GM18861 (cell line): ENCODE results near the gene KRT78.

Source experiments
- ATAC-seq: cut with Tn5 transposase; IDR thresholded peaks from one replicate; pipeline ENCODE4 v1.9.1; 2021; ENCODE audit not compliant: unreplicated experiment

KRT78 gene

DNA sequence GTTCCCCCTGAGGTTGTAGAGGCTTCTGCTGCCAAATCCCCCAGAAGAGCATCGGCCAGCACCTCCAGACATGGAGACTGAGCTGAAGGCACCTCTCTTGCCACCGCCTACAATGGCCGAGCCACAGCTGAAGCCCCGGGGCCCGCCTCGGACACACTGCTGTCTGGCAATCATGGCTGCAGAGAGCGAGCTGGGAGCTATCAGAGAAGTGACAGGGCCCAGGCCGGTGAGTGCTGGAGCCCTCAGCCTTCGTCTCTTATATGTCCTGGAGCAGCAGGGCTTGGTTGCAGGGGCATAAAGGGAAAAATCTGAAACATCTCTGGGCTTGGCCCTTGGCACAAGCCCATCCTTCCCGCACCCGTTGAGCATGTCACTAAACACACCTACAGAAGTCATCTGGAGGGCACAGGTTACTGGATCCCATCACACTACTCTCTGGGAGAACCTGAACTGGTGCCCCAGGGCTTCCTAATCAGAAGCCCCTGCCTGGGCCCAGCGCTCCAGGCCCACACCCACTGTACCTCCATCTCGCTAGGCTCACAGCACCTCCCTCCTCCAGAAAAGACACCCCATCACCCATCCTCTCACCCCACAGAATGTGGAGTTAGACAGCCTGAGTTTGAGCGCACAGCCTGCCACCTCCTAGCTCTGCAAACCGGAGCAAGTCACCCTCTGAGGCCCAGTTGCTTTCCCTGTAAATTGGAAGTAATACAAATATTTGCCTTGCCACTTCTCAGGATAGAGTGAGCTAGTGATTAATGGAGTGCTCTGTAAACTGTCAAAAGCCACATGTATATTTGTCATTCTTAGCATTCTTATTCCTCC, 34.7 kb downstream of the KRT78 start, which contains the start of gene KRT4:
Gene KRT4 (minus strand): TSS at position 232 of the 825 bp plus-strand sequence. CDS start 58 bp downstream, at position 174.
- ATAC-seq, result no peak

DNA sequence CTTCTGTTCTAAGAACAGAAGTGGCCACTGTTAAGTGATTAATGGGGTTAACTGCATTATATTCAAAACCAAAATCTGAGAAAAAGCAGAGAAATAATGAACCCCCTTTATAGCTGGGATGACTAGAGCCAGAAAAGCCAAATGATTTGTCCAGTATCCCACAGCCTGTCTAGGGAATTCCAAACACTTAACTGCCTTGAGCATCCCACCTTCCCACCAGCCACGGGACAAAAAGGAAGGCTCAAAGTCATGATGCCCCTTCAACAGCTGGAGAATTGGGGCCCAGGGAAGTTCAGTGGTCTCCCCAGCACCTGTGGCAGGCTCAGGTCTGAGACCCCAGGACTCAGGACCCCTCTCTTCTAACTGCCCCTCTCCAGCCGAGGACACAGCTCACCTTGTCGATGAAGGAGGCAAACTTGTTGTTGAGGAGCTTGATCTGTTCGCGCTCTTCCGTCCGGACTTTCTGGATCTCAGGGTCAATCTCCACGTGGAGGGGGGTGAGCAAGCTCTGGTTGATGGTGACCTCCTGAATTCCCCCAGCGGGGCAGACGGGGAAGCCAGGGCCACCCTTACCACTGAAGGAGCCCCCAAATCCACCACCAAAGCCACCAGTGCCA, 35.5 kb downstream of the KRT78 start:
- no peak for ATAC-seq

GRCh38 chr12:52812749-52813148, 36.0 kb downstream of the KRT78 start:
- no peak for ATAC-seq

DNA sequence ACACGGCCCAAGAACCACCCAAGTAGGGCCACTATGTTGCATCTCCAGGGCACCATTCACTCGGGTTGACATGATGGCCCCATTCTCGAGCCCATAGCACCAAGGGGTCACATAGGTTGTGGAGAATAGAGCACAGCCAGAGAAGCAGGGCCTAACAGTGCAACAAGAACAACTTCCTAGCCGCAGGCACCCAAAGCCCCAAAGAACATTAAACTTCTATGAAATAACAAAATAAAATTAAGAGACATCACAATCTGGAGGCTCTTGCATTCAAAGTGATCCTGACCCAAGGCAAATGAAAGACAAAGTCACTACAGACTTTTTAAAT, 36.8 kb downstream of the KRT78 start:
- no peak for ATAC-seq

- no peak for ATAC-seq
Observed at GRCh38 chr12:52811191-52812072, 37.4 kb downstream of the KRT78 start.

DNA sequence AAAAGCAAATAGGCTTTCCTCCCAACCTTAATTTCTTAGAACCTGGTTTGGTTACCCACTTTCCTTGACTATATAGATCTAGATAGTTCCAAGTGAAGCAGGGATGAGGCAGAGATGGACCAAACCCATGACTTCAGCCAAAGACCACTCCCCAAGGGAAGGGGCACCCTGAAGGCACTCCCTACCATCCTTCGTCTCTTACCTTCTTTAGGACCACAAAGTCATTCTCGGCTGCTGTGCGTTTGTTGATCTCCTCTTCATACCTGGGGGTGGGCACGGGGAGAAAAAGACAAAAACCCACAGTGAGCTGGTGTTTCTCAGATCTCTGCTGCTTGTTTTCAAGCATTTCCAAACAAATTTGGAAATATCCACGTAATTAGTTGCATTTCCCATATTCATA, 38.2 kb downstream of the KRT78 start:
- no peak for ATAC-seq

GRCh38 chr12:52809166-52809565, 39.6 kb downstream of the KRT78 start:
- no peak for ATAC-seq

DNA sequence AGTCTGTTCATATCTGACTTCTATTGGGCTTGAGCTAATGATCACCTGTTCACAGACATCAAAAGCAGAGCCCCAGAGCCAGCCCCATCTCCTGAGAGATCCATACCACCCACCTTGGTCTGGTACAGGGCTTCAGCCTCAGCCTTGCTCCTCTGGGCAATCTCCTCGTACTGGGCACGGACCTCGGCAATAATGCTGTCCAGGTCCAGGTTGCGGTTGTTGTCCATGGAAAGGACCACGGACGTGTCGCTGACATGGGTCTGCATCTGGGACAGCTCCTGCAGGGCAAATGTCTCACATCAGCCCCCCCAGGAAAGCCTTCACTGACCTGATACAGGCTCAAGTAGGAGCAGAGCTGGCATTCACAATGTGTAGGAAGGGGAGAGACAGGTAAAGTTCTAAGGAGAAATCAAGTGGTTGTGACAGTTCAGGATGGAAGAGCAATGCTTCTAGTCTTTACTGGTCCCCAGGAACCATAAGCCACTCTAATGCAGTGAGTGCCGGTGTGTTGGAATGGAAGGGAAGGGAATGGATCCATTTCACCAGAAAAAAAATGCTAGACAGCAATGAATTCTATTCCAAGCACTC, 40.1 kb downstream of the KRT78 start:
- no peak for ATAC-seq

DNA sequence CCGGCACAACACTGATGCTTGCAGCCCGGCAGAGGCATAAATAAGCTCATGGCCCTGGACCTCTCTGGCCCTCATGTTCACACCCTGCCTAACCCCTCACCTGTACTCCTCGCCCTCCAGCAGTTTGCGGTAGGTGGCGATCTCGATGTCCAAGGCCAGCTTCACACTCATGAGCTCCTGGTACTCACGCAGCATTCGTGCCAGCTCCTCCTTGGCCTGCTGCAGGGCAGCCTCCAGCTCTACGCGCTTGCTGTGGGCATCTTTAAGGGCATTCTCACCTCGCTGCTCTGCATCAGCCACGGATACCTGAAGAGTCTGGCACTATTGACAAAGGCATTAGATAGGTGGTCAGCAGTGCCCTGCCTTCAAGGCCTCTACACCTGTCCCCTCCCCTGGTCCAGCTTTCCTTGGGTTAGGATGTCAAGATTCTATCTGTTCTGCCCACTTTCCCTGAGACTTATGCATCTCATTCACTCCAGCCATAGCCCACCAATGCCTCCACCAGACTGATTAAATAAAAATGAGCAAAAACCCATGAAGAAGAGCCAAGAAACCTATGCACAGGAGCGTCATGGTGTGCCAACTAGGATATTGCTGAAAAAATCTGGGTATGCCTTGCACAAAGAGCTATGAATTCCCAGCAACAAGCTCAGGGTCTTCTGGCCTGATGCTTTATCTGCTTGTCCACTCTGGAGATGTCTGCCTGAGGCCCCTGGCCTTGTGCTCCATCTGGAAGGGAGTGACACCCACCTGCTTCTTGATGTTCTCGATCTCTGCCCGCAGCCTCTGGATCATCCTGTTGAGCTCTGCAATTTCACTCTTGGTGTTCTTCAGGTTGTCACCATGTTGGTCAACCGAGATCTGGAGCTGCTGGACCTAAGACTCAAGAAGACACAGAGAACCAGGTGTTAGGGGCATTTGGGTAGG, 41.0 kb downstream of the KRT78 start:
- no peak for ATAC-seq

- no peak for ATAC-seq
Observed at GRCh38 chr12:52806821-52807543, 41.8 kb downstream of the KRT78 start.

DNA sequence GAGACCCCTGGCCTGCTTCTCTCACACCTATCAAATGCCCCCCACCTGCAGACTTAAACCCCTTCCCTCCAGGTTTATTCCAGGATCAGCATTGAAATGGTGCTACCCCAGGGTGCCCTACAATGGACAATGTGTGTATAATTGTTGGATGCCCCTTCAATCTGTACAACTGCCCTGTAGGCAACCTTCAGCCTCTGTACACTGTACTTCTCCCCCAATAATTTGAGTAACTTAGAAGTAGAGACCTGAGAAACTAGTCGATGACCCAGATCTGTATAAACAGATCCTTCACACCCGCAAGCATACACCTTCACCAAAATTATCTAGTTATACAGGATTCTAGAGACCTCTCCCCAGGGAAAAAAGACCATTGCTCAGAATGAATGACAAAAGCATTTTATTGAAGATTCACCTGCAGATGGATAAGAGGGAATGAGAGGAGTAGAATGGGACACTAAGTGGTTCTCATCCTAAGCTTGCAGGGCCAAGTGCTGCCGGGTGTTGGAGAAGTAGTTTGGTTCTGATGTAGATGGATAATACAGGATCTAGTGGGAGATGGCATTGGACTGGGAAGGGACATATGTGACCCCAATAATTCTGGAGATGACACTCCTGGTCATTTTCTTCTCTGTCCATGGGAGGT, 42.5 kb downstream of the KRT78 start:
- ATAC-seq, result no peak

GRCh38 chr12:52805739-52806138, 43.1 kb downstream of the KRT78 start:
- ATAC-seq, result no peak

GRCh38 chr12:52805000-52805399, 43.8 kb downstream of the KRT78 start:
- no peak for ATAC-seq

- no peak for ATAC-seq
Observed at GRCh38 chr12:52802442-52802841, 46.4 kb downstream of the KRT78 start.

DNA sequence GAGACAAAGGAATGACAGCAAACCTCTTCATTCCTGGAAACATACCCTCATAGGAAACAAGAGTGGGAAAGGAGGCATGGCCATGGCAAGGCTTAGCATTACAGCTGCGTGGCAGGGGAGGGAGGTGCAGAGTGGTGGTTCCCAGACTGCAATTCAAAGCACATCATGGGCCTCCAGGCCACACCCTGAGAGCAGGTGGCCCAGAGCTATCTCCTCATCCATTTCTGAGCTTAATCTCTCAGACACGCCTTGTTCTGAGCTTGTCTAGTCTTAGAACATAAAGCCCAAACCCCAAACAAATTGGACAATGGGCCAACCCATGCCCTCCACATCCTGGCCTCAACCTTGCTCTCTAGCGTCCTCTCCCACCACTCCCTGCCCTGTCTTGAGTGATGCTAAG, 47.0 kb downstream of the KRT78 start:
- ATAC-seq, result no peak

GRCh38 chr12:52800259-52800917, 48.4 kb downstream of the KRT78 start:
- ATAC-seq, result no peak

- ATAC-seq, result no peak
Observed at GRCh38 chr12:52799505-52800211, 49.1 kb downstream of the KRT78 start.
